ENCODE data around the gene EIF4E1B. TPM values are rescaled to one million over a fixed set of nuclear protein-coding genes. Genes with fewer than 3 reads are reported as not detected.

The EIF4E1B gene
- total RNA-seq, 2 donors from 2014 or later: not detected

DNA sequence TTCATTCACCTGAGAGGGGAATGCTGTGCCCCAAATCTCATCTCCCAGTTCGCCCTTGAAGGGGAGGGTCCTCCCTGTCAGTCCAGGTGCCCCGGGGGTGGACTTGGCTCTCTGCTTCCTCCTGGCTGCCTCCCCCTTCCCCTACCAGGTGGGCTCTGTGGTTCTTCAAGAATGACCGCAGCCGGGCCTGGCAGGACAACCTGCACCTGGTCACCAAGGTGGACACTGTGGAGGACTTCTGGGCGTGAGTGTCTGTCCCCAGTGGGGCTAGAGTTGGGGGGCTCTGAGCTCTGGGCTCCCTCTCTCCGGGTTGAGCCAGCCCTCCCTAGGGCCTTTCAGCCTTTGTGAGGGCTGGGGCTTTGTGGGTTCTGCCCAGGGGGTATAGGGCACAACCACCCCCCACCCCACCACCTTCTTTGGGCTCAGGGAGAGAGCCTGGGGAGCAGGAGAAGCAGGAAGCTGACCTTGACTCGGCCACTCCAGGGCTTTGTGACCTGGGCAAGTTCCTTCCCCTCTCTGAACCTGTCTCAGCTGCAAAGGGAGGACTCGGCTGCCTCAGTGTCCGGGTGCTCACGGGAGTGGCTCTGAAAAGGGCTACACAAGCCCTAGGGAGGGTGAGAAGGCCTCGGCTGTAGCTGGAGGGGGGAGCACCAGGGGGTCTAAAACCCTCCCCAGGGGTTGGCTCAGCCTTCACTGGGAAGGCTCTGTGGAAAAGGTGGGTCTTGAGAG lies 13.2 kb downstream of the EIF4E1B start:
- TF ChIP-seq, protein P1, sequence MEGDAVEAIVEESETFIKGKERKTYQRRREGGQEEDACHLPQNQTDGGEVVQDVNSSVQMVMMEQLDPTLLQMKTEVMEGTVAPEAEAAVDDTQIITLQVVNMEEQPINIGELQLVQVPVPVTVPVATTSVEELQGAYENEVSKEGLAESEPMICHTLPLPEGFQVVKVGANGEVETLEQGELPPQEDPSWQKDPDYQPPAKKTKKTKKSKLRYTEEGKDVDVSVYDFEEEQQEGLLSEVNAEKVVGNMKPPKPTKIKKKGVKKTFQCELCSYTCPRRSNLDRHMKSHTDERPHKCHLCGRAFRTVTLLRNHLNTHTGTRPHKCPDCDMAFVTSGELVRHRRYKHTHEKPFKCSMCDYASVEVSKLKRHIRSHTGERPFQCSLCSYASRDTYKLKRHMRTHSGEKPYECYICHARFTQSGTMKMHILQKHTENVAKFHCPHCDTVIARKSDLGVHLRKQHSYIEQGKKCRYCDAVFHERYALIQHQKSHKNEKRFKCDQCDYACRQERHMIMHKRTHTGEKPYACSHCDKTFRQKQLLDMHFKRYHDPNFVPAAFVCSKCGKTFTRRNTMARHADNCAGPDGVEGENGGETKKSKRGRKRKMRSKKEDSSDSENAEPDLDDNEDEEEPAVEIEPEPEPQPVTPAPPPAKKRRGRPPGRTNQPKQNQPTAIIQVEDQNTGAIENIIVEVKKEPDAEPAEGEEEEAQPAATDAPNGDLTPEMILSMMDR (IDR thresholded peaks at IDR 0.05): no peak
- H3K27me3 ChIP-seq (replicated peaks; ENCODE audit: insufficient read depth): no peaks in the 10 kb centered on the region
- H3K36me3 ChIP-seq: no peaks in the 10 kb centered on the region

DNA sequence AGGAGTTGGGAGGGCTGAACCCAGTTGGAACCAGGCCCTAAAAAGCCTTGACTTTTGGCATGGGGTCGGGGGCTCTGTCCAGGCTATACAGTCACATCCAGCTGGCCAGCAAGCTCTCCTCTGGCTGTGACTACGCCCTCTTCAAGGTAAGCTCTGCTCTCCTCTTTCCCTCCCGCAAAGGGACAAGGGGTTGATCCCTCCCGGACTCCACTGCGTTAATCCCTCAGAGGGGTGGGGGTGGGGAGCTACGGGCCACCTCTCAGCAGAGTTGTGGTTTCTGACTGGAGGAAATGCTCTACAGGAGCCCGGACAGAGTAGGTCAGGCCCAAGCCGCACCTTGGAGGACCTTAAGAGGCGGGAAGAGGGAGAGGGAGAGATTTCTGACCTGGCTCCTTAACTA lies 13.8 kb downstream of the EIF4E1B start:
- Histone ChIP-seq H3K27ac (no peak overlapping the region), H3K27me3 (replicated peaks; ENCODE audit: insufficient read depth) (no peaks in the 10 kb centered on the region), H3K4me3 (no peak overlapping the region), H3K4me1 (ENCODE audit: control insufficient read depth in 1 of 2, low read depth in 2 of 2) (peaks cover 11 to 21% of the 10 kb centered on the region in 2 donors), H3K9me3 (no peaks in the 10 kb centered on the region), H3K36me3 (no peaks in the 10 kb centered on the region)
- ATAC-seq (ENCODE audit: insufficient number of reproducible peaks, low FRiP score, low read depth): no peak
- TF ChIP-seq, protein P1 (IDR thresholded peaks at IDR 0.05): no peak
- DNase-seq (ENCODE audit: low spot score): no peak

More for the DNA sequence above, 13.2 kb downstream of the EIF4E1B start:
- H3K9me3 ChIP-seq: no peaks in the 10 kb centered on the region
- ATAC-seq (ENCODE audit: insufficient number of reproducible peaks, low FRiP score, low read depth) (no peak), DNase-seq (ENCODE audit: low spot score) (no peak)
- H3K4me1 ChIP-seq (ENCODE audit: control insufficient read depth in 1 of 2, low read depth in 2 of 2): peaks cover 10 to 16% of the 10 kb centered on the region in 2 donors
- H3K27ac ChIP-seq: no peak overlapping the region
- no peak overlapping the region for H3K4me3 ChIP-seq

DNA sequence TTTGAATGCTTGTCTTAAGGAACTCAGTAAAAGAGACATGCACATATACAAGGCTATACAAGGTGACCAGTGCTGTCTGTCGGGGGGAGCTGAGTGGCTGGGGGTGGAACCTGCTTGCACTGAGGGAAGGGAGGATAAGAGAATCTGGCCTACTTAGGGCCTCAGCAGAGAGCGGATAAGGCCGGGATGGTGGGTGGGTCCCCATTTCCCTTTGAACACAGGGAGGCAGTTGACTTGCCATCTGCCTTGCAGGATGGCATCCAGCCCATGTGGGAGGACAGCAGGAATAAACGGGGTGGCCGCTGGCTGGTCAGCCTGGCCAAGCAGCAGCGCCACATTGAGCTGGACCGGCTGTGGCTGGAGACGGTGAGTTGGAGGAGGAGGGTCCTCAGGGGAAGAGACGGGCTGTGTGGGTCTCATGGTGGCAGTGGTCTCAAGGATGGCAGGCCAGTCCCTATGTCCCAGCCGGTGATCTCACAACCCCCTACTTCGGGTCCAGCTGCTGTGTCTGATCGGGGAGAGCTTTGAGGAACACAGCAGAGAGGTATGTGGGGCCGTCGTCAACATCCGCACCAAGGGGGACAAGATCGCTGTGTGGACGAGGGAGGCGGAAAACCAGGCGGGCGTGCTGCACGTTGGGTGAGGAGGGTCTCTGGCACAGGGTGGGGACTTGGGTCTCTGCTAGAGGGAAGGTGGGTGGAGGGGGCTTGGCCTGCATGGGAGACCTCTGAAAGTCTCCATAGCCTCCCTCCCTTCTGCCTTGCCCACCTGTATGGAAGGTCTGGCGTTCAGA lies 14.6 kb downstream of the EIF4E1B start:
- H3K36me3 ChIP-seq: no peaks in the 10 kb centered on the region
- DNase-seq (ENCODE audit: low spot score) (no peak), ATAC-seq (ENCODE audit: insufficient number of reproducible peaks, low FRiP score, low read depth) (no peak)
- no peaks in the 10 kb centered on the region for H3K9me3 ChIP-seq
- TF ChIP-seq, protein P1 (IDR thresholded peaks at IDR 0.05): no peak
- peaks cover 11 to 21% of the 10 kb centered on the region in 2 donors for H3K4me1 ChIP-seq (ENCODE audit: control insufficient read depth in 1 of 2, low read depth in 2 of 2)
- no peaks in the 10 kb centered on the region for H3K27me3 ChIP-seq (replicated peaks; ENCODE audit: insufficient read depth)
- no peak overlapping the region for H3K27ac ChIP-seq
- H3K4me3 ChIP-seq: no peak overlapping the region

DNA sequence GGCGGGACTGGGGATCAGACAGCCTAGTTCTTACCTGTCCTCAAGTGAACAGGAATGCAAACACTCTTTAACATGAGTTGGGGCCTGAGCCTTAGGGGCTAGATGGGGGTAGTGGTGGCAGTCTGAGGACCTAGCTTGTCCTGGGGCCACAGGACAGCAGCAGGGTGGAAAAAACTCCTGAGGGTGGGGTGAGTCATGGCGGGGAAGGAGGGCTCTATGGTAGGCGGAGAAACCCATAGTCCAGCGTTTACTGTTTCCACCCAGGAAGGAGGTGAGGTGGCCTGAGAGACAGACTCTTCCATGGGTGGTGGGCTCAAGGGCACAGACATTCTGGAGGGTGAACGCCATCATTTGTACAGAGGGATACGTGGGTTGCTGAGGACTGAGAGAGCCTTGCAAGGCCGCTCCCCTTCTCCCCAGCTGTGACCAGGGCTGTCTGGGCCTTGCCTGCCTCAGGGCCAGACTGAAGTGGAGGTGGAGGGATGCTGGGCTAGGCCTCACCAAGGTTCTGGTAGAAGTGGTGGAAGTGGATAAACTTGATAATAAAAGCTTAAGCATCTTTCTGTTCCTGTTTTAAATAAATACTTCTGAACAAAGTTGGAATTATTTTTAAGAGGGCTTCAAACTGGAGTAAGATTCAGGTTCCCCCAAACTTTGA lies 15.7 kb downstream of the EIF4E1B start:
- Histone ChIP-seq H3K4me1 (ENCODE audit: control insufficient read depth in 1 of 2, low read depth in 2 of 2) (peaks cover 11 to 21% of the 10 kb centered on the region in 2 donors), H3K9me3 (no peaks in the 10 kb centered on the region), H3K27ac (peak overlapping the region; percentile 58 to 78), H3K27me3 (replicated peaks; ENCODE audit: insufficient read depth) (no peaks in the 10 kb centered on the region), H3K36me3 (no peaks in the 10 kb centered on the region), H3K4me3 (peak overlapping the region; percentile 94)
- ATAC-seq (ENCODE audit: insufficient number of reproducible peaks, low FRiP score, low read depth) (no peak), DNase-seq (ENCODE audit: low spot score) (no peak)
- TF ChIP-seq, protein P1 (IDR thresholded peaks at IDR 0.05): no peak

DNA sequence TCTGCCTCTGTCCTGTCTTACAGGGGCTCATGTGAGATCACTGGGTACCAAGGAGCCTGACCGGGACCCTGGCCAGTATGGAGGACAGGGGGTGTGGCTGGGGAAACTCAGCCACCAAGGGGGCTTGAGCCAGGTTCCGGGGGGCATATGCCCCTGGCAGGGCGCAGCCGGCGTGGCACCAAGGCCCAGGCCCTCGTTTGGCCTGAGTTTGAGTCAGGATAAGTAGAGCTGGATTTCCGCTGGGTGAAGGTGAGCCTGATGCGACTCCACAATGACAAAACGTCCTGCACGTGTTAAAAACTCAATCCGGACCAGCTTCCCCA lies 16.2 kb downstream of the EIF4E1B start:
- H3K27me3 ChIP-seq (replicated peaks; ENCODE audit: insufficient read depth): no peaks in the 10 kb centered on the region
- no peak for DNase-seq (ENCODE audit: low spot score)
- no peaks in the 10 kb centered on the region for H3K36me3 ChIP-seq
- H3K27ac ChIP-seq: peak overlapping the region; percentile 58 to 78
- H3K4me1 ChIP-seq (ENCODE audit: control insufficient read depth in 1 of 2, low read depth in 2 of 2): peaks cover 11 to 21% of the 10 kb centered on the region in 2 donors
- ATAC-seq (ENCODE audit: insufficient number of reproducible peaks, low FRiP score, low read depth): peak; percentile 5
- TF ChIP-seq, protein P1 (IDR thresholded peaks at IDR 0.05): no peak
- H3K9me3 ChIP-seq: no peaks in the 10 kb centered on the region
- peak overlapping the region; percentile 94 for H3K4me3 ChIP-seq
